NB4 (cell line): Measurements from ENCODE around the gene PCYT2.

ENCODE experiments used
- MYC ChIP-seq: IDR thresholded peaks from 2 replicates; pipeline ENCODE4 v1.6.1; 2011; ENCODE audit warnings: low read depth, low read length
- POLR2A ChIP-seq: IDR thresholded peaks from 2 replicates; pipeline ENCODE4 v1.6.1; 2011; ENCODE audit warnings: mild to moderate bottlenecking; ENCODE audit not compliant: insufficient read length; ENCODE audit errors: extremely low read depth
- TF ChIP-seq, protein P1 (sequence below): IDR thresholded peaks from one replicate; pipeline ENCODE4 v1.5.1; 2012; ENCODE audit warnings: low read depth, low read length
- TF ChIP-seq, protein P2 (sequence below): IDR thresholded peaks from 2 replicates; pipeline ENCODE4 v1.6.1; 2011; ENCODE audit warnings: low read depth, low read length

DNA sequence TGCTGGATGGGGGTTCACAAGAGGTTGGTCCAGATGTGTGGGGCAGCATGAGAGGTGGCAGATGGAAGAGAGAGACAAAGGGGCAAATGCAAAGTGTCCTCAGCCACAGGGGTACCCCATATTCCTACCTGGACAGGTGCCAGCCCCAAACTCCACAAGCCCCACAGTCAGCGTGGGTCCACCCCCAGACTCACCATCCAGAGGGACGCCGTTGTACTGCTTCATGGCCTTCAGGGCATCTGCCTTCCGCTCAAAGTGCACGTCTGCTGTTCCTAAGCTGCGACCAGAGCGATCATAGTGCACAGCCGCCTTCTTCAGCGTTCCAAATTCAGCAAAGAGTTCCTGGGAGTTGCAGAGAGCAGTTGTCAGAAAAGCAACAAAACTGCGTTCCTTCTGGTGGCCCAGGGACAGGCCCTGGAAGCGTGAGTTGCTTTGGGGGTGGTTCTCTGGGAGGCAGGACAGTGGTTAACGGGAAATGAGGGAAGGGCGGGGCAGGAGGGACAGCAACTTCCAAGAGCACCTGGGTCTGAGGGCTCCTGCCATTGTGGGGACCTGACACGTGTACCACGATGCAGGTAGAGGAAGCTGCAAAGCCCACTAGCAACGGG, 22.1 kb downstream of the PCYT2 start:
- TF ChIP-seq POLR2A (no peak), MYC (no peak)
- TF ChIP-seq, protein P1, sequence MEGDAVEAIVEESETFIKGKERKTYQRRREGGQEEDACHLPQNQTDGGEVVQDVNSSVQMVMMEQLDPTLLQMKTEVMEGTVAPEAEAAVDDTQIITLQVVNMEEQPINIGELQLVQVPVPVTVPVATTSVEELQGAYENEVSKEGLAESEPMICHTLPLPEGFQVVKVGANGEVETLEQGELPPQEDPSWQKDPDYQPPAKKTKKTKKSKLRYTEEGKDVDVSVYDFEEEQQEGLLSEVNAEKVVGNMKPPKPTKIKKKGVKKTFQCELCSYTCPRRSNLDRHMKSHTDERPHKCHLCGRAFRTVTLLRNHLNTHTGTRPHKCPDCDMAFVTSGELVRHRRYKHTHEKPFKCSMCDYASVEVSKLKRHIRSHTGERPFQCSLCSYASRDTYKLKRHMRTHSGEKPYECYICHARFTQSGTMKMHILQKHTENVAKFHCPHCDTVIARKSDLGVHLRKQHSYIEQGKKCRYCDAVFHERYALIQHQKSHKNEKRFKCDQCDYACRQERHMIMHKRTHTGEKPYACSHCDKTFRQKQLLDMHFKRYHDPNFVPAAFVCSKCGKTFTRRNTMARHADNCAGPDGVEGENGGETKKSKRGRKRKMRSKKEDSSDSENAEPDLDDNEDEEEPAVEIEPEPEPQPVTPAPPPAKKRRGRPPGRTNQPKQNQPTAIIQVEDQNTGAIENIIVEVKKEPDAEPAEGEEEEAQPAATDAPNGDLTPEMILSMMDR: no peak
- TF ChIP-seq, protein P2, sequence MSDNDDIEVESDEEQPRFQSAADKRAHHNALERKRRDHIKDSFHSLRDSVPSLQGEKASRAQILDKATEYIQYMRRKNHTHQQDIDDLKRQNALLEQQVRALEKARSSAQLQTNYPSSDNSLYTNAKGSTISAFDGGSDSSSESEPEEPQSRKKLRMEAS: no peak
